Suprapubic skin (tissue), 4 donors: Measurements from ENCODE around the gene SCN7A. TPM values are rescaled to one million over a fixed set of nuclear protein-coding genes. Genes with fewer than 3 reads are reported as not detected.

Experiments used
- DNase-seq, 2 donors: peaks; one replicate each; pipeline ENCODE4 v3.0.0-alpha.2; 2019; ENCODE audit warnings: low spot score in 2 of 2
- H3K27ac ChIP-seq: fragments of 200-600 bp; sonication (generic); one replicate; pipeline ENCODE4 v1.5.1; 2019
- H3K27me3 ChIP-seq: fragments of 200-600 bp; sonication (generic); one replicate; pipeline ENCODE4 v1.5.1; 2019
- H3K36me3 ChIP-seq: fragments of 200-600 bp; sonication (generic); one replicate; pipeline ENCODE4 v1.5.1; 2019
- H3K4me1 ChIP-seq: fragments of 200-600 bp; sonication (generic); one replicate; pipeline ENCODE4 v1.5.1; 2019
- H3K4me3 ChIP-seq: fragments of 200-600 bp; sonication (generic); one replicate; pipeline ENCODE4 v1.5.1; 2019; ENCODE audit warnings: mild to moderate bottlenecking
- H3K9me3 ChIP-seq: fragments of 200-600 bp; sonication (generic); one replicate; pipeline ENCODE4 v1.5.1; 2019
- CTCF ChIP-seq, 2 donors: fragments of 200-600 bp in 1 of 2; fragments of 450-650 bp in 1 of 2; sonication (generic) in 1 of 2; IDR thresholded peaks; one replicate each; pipeline ENCODE4 v1.5.1; 2016 to 2019; ENCODE audit warnings: antibody characterized with exemption in 2 of 2, mild to moderate bottlenecking in 1 of 2, moderate library complexity in 1 of 2
- EP300 ChIP-seq: sonication (generic); formaldehyde crosslinking; IDR thresholded peaks from one replicate; pipeline ENCODE4 v1.6.1; 2017; ENCODE audit warnings: antibody characterized with exemption
- POLR2A ChIP-seq, 2 donors: fragments of 450-650 bp; IDR thresholded peaks; one replicate each; pipeline ENCODE4 v1.6.1; 2017; ENCODE audit warnings: antibody characterized with exemption in 2 of 2, mild to moderate bottlenecking in 2 of 2, moderate library complexity in 2 of 2
- POLR2AphosphoS5 ChIP-seq, 3 donors: sonication (generic); formaldehyde crosslinking; IDR thresholded peaks; one replicate each; pipeline ENCODE4 v1.6.1; 2017; ENCODE audit warnings: antibody characterized with exemption in 3 of 3
- WGBS: methylation state at CpG from one replicate; pipeline ENCODE4 v1.1.5; 2018; 5-methylcytosine and 5-hydroxymethylcytosine counted together
- total RNA-seq, 4 donors: library from RNA; depleted of rRNA; stranded (reverse); fragments of >200 nt; gene quantifications; one replicate each; pipeline ENCODE4 v1.1.0, GENCODE V29; 2016

The SCN7A gene
- total RNA-seq, 4 donors from 2014 or later = 2.5 to 4.6 (median 3.4) TPM

- TF ChIP-seq CTCF (IDR thresholded peaks at IDR 0.05) (no peak), POLR2A (IDR thresholded peaks at IDR 0.05) (no peak), POLR2AphosphoS5 (IDR thresholded peaks at IDR 0.05) (no peak), EP300 (no peak)
- H3K9me3 ChIP-seq = no peaks in the 10 kb centered on the region
- no peak overlapping the region for H3K27ac ChIP-seq
- no peak overlapping the region for H3K4me3 ChIP-seq
- no peaks in the 10 kb centered on the region for H3K4me1 ChIP-seq
- H3K27me3 ChIP-seq = no peaks in the 10 kb centered on the region
- DNase-seq = no peak
- no peaks in the 10 kb centered on the region for H3K36me3 ChIP-seq
- WGBS = 62% methylated on average over 2 of the region's 2 CpGs
Measured at GRCh38 chr2:166454006-166454595, 39.9 kb downstream of the SCN7A start.

- TF ChIP-seq POLR2AphosphoS5 (IDR thresholded peaks at IDR 0.05) (no peak), POLR2A (IDR thresholded peaks at IDR 0.05) (no peak), CTCF (IDR thresholded peaks at IDR 0.05) (no peak), EP300 (no peak)
- Histone ChIP-seq H3K9me3 (no peaks in the 10 kb centered on the region), H3K27ac (no peak overlapping the region), H3K4me1 (no peaks in the 10 kb centered on the region), H3K36me3 (no peaks in the 10 kb centered on the region), H3K4me3 (no peak overlapping the region), H3K27me3 (no peaks in the 10 kb centered on the region)
- DNase-seq = no peak
- whole genome bisulfite sequencing = 90% methylated on average over 1 of the region's 1 CpG
Measured at GRCh38 chr2:166451468-166451867, 42.6 kb downstream of the SCN7A start.

GRCh38 chr2:166449439-166449838 lies 44.6 kb downstream of the SCN7A start:
- Histone ChIP-seq H3K4me3 (no peak overlapping the region), H3K9me3 (no peaks in the 10 kb centered on the region), H3K27ac (no peak overlapping the region), H3K36me3 (no peaks in the 10 kb centered on the region), H3K4me1 (no peaks in the 10 kb centered on the region), H3K27me3 (no peaks in the 10 kb centered on the region)
- TF ChIP-seq EP300 (no peak), POLR2AphosphoS5 (IDR thresholded peaks at IDR 0.05) (no peak), POLR2A (IDR thresholded peaks at IDR 0.05) (no peak), CTCF (IDR thresholded peaks at IDR 0.05) (no peak)
- no peak for DNase-seq
- 62% methylated on average over 1 of the region's 1 CpG for WGBS

- H3K27me3 ChIP-seq = no peaks in the 10 kb centered on the region
- no peaks in the 10 kb centered on the region for H3K4me1 ChIP-seq
- H3K36me3 ChIP-seq = no peaks in the 10 kb centered on the region
- DNase-seq = no peak
- no peak overlapping the region for H3K27ac ChIP-seq
- H3K4me3 ChIP-seq = no peak overlapping the region
- H3K9me3 ChIP-seq = no peaks in the 10 kb centered on the region
- TF ChIP-seq POLR2A (IDR thresholded peaks at IDR 0.05) (no peak), CTCF (IDR thresholded peaks at IDR 0.05) (no peak), EP300 (no peak), POLR2AphosphoS5 (IDR thresholded peaks at IDR 0.05) (no peak)
Measured at GRCh38 chr2:166448106-166448505, 45.9 kb downstream of the SCN7A start.

- Histone ChIP-seq H3K4me1 (no peaks in the 10 kb centered on the region), H3K4me3 (no peak overlapping the region), H3K27me3 (no peaks in the 10 kb centered on the region), H3K9me3 (no peaks in the 10 kb centered on the region), H3K27ac (no peak overlapping the region), H3K36me3 (no peaks in the 10 kb centered on the region)
- DNase-seq = no peak
- TF ChIP-seq POLR2A (IDR thresholded peaks at IDR 0.05) = no peak
- TF ChIP-seq EP300 = no peak
- TF ChIP-seq POLR2AphosphoS5 (IDR thresholded peaks at IDR 0.05) = no peak
- TF ChIP-seq CTCF (IDR thresholded peaks at IDR 0.05) = no peak
Measured at GRCh38 chr2:166444306-166444705, 49.7 kb downstream of the SCN7A start.
